Breast epithelium (tissue), 4 donors: ENCODE results near the gene AK1. TPM values are rescaled to one million over a fixed set of nuclear protein-coding genes. Genes with fewer than 3 reads are reported as not detected.

ENCODE experiments used
- DNase-seq, 2 donors: peaks; one replicate each; pipeline ENCODE4 v3.0.0-alpha.2; 2019; ENCODE audit warnings: low spot score in 2 of 2
- H3K27ac ChIP-seq, 2 donors: fragments of 200-600 bp; sonication (generic) in 1 of 2; one replicate each; pipeline ENCODE4 v1.5.1; 2016 to 2019; ENCODE audit warnings: mild to moderate bottlenecking in 1 of 2
- H3K27me3 ChIP-seq, 2 donors: fragments of 200-600 bp; sonication (generic) in 1 of 2; one replicate each; pipeline versions ENCODE4 v1.5.1 to v1.6.0; 2017 to 2019; ENCODE audit warnings: control low read depth in 1 of 2, mild to moderate bottlenecking in 1 of 2
- H3K36me3 ChIP-seq: fragments of 200-600 bp; one replicate; pipeline ENCODE4 v1.5.1; 2019
- H3K4me1 ChIP-seq, 2 donors: fragments of 200-600 bp; sonication (generic); one replicate each; pipeline ENCODE4 v1.5.1; 2016 to 2019; ENCODE audit warnings: control low read depth in 1 of 2
- H3K4me3 ChIP-seq, 3 donors: fragments of 200-600 bp; sonication (generic); 1 replicate in 2 of 3; 2 replicates in 1 of 3; pipeline ENCODE4 v1.5.1; 2016 to 2019; ENCODE audit warnings: mild to moderate bottlenecking in 3 of 3, moderate library complexity in 2 of 3
- H3K9me3 ChIP-seq, 2 donors: fragments of 200-600 bp; sonication (generic) in 1 of 2; one replicate each; pipeline ENCODE4 v1.5.1; 2016 to 2019; ENCODE audit warnings: control low read depth in 1 of 2
- CTCF ChIP-seq, 3 donors: fragments of 450-650 bp; IDR thresholded peaks; one replicate each; pipeline ENCODE4 v1.5.1; 2016 to 2017; ENCODE audit warnings: antibody characterized with exemption in 3 of 3, mild to moderate bottlenecking in 3 of 3, moderate library complexity in 3 of 3
- POLR2A ChIP-seq: fragments of 450-650 bp; IDR thresholded peaks from one replicate; pipeline ENCODE4 v1.6.1; 2016; ENCODE audit warnings: antibody characterized with exemption, mild to moderate bottlenecking, moderate library complexity
- POLR2AphosphoS5 ChIP-seq, 3 donors: sonication (generic); formaldehyde crosslinking; IDR thresholded peaks; one replicate each; pipeline ENCODE4 v1.6.1; 2017; ENCODE audit warnings: antibody characterized with exemption in 3 of 3
- intact Hi-C: fragments of 100-400 bp; cut with DNase I; formaldehyde crosslinking; loops from one replicate; pipeline ENCODE4 v1.15.1; 2023; ENCODE audit warnings: low total_unique reads
- total RNA-seq, 3 donors: library from RNA; depleted of rRNA; stranded (reverse); fragments of >200 nt; gene quantifications; one replicate each; pipeline ENCODE4 v1.1.0, GENCODE V29; 2016

The AK1 gene
- total RNA-seq, 3 donors from 2014 or later: 23.5 to 30.2 (median 23.6) TPM

DNA sequence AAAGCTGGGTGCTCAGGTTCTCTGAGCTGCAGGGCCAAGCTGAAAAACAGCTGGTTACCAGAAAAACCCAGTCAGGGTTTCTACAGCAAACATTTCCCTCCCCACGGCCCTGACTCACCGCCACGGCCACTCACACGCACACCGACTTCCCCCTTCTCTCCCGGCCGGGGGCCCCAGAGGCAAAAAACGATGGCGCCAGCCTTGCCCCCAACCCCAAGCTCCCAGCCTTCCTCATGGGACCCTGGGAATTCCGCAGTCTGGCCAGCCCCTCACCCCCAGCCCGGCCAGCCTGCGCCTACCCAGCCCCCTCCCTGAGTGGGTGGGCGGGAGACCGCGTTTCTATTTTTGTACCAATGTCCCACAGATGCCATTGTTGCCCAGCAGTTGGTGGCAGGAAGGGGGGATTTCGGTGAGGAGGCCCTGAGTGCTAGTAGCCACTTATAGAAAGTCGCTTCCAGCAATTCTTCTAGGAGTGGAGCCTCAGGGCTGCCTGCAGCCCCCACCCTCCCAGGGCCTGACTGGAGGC, 41.4 kb downstream of the AK1 start:
- Histone ChIP-seq H3K4me1 (peaks cover 9 to 22% of the 10 kb centered on the region in 2 donors), H3K27me3 (no peaks in the 10 kb centered on the region), H3K9me3 (no peaks in the 10 kb centered on the region), H3K4me3 (peak overlapping the region in 1 of 3 donors; percentile 46), H3K36me3 (no peaks in the 10 kb centered on the region), H3K27ac (peak overlapping the region; percentile 71 to 98)
- intact Hi-C loops: no loop called here
- no peak for DNase-seq
- TF ChIP-seq POLR2AphosphoS5 (IDR thresholded peaks at IDR 0.05): no peak
- TF ChIP-seq POLR2A: no peak
- TF ChIP-seq CTCF (IDR thresholded peaks at IDR 0.05): no peak

GRCh38 chr9:127833555-127833954, 43.9 kb downstream of the AK1 start:
- peaks cover 8 to 18% of the 10 kb centered on the region in 2 donors for H3K4me1 ChIP-seq

DNA sequence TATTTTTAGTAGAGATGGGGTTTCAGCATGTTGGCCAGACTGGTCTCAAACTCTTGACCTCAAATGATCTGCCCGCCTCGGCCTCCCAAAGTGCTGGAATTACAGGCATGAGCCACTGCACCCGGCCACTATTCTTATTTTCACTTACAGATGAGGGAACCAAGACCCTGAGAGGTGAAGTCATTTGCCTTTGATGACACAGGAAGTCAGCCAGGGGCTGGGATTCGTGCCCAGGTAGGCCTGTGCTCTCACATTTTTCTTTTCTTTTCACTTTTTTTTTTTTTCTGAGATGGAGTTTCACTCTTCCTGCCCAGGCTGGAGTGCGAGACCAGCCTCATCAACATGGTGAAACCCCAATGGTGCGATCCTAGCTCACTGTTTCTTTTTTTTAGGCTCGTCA, 45.2 kb downstream of the AK1 start:
- Histone ChIP-seq H3K27ac (peak overlapping the region; percentile 54 to 57), H3K36me3 (no peaks in the 10 kb centered on the region), H3K9me3 (no peaks in the 10 kb centered on the region), H3K27me3 (no peaks in the 10 kb centered on the region), H3K4me1 (peaks cover 0 to 10% of the 10 kb centered on the region in 2 donors), H3K4me3 (no peak overlapping the region)
- intact Hi-C loops: no loop called here
- no peak for DNase-seq
- TF ChIP-seq POLR2AphosphoS5 (IDR thresholded peaks at IDR 0.05): no peak
- TF ChIP-seq CTCF (IDR thresholded peaks at IDR 0.05): no peak
- no peak for TF ChIP-seq POLR2A

More at GRCh38 chr9:127833555-127833954, 43.9 kb downstream of the AK1 start:
- TF ChIP-seq CTCF (IDR thresholded peaks at IDR 0.05) (no peak), POLR2A (no peak), POLR2AphosphoS5 (IDR thresholded peaks at IDR 0.05) (no peak)
- Histone ChIP-seq H3K27me3 (no peaks in the 10 kb centered on the region), H3K27ac (peak overlapping the region; percentile 60 to 84), H3K9me3 (no peaks in the 10 kb centered on the region), H3K36me3 (no peaks in the 10 kb centered on the region), H3K4me3 (no peak overlapping the region)
- no peak for DNase-seq
- intact Hi-C loops: no loop called here

- no peak for DNase-seq
- no peaks in the 10 kb centered on the region for H3K9me3 ChIP-seq
- intact Hi-C loops: no loop called here
- no peaks in the 10 kb centered on the region for H3K36me3 ChIP-seq
- H3K4me3 ChIP-seq: no peak overlapping the region
- peak overlapping the region; percentile 40 to 87 for H3K27ac ChIP-seq
- TF ChIP-seq POLR2A (no peak), POLR2AphosphoS5 (IDR thresholded peaks at IDR 0.05) (no peak), CTCF (IDR thresholded peaks at IDR 0.05) (no peak)
- H3K4me1 ChIP-seq: no peaks in the 10 kb centered on the region
- H3K27me3 ChIP-seq: no peaks in the 10 kb centered on the region
These were observed 48.1 kb downstream of the AK1 start for GRCh38 chr9:127829205-127829906.

DNA sequence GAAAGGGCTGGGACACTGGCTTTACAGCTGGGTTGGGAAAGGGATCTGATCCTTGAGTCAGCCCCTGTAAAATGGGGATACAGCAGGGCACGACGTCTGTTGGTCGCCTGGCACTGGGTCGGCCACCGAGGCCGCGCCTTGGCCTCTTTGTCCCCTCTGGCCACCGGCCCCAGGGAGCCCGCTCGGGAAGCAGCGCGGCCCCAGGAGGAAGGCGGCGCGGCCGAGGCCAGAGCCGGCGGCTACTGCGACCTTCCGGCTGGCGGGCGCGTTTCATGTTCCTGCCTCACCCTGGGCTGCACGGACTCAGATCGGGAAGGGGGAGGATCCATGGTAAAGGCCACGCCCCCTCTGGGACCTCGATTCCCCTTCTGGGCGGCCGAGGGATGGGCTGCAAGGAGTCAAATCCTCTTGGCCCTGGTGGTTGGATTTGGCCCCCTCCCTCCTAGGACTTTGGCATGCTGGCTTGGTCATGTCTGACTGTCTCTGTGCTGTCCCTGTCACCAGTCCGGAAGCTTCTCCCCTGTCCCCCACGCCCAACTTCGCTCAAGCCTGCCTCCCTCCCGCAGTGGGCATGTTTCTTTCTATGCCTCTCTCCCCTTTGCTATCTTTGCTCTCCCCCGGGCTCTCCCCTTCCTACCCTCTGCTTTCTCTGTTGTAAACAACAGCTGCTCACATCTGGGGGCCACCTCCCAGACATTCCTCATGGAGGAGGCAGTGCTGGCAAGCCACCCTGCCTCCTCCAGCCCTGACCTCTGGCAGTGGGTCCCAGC, 49.0 kb downstream of the AK1 start:
- Histone ChIP-seq H3K4me1 (no peaks in the 10 kb centered on the region), H3K4me3 (peak overlapping the region; percentile 31 to 54 (median 38)), H3K9me3 (no peaks in the 10 kb centered on the region), H3K27ac (peak overlapping the region; percentile 63 to 89), H3K36me3 (no peaks in the 10 kb centered on the region), H3K27me3 (no peaks in the 10 kb centered on the region)
- TF ChIP-seq POLR2A: no peak
- no peak for TF ChIP-seq POLR2AphosphoS5 (IDR thresholded peaks at IDR 0.05)
- no peak for TF ChIP-seq CTCF (IDR thresholded peaks at IDR 0.05)
- intact Hi-C loops: no loop called here
- DNase-seq: peak; percentile 54 to 72
